GM19372 (cell line): ENCODE data around the gene PDGFC.

Experiments used
- ATAC-seq: cut with Tn5 transposase; IDR thresholded peaks from one replicate; pipeline ENCODE4 v1.9.1; 2021; ENCODE audit warnings: mild to moderate bottlenecking, low read depth, moderate library complexity; ENCODE audit not compliant: unreplicated experiment

PDGFC gene

GRCh38 chr4:156975686-156976085 lies 4.1 kb upstream of the PDGFC start:
- ATAC-seq, result no peak

DNA sequence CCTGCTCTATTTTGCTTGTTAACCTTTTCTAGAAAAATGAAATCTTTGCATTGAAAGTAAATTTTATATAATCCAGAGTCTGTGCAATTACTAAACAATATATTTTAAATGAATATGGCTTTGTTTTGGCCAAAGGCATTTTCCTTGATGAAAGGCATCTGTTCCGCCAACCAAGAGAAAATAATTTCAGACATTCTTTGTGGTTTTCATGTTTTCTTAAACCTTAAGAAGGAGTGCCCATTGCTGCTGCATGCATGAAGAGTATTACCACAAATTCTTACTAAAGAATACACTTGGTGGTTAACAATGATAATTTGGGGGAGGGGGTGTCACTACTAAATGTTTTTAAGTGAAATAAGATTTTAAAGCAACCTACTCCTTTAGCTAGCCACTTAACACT lies 2.7 kb upstream of the PDGFC start:
- no peak for ATAC-seq

- ATAC-seq, result no peak
Measured at GRCh38 chr4:156972379-156973015, 898 bp upstream of the PDGFC start.

GRCh38 chr4:156971165-156971675 lies 379 bp downstream of the PDGFC start:
- ATAC-seq, result no peak

- ATAC-seq, result no peak
Measured at GRCh38 chr4:156970501-156971164, 966 bp downstream of the PDGFC start.

GRCh38 chr4:156969911-156970310 lies 1.7 kb downstream of the PDGFC start:
- no peak for ATAC-seq

GRCh38 chr4:156969101-156969500 lies 2.5 kb downstream of the PDGFC start:
- no peak for ATAC-seq

DNA sequence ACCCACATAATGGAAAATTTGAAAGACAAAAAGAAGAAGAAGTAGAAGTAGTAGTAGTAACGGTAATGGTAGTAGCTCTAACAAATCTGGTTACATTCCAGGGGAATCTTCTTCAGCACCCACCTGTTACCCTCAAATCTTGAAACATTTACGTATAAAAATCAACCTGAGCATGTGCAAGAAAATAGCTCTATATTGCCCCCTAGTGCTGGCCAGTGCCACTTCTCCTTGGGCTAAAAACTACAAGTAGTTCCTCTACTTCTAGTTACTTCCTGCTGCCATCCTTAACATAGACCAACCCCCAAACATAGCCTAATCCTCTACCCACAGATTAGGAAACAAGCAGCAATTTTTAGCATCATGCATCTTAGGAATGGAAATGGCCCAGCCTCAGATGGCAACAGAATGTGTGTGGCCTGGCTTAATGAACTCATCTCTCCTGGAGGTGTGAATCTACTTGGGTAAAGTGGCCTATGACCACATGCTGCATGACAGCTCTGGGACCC lies 3.1 kb downstream of the PDGFC start:
- ATAC-seq, result peak; percentile 57

- no peak for ATAC-seq
Measured at GRCh38 chr4:156966836-156967235, 4.8 kb downstream of the PDGFC start.

DNA sequence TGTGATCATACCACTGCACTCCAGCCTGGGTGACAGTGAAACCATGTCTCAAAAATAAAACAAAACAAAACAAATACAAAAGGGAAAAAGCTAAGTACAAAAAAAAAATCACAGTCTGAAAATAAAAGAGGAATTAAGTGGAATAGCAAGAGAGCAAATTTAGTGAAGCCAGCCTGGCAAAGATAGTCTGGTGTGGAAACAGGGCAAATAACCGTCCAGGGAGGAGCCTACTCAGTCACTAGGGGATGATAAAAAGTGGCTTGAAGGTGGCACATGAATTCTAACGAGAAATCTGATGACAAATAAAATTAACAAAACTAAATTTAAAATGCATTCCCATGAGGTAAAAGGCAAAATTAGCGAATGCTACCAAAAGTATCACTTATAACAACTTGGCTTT lies 8.2 kb downstream of the PDGFC start:
- ATAC-seq, result no peak

DNA sequence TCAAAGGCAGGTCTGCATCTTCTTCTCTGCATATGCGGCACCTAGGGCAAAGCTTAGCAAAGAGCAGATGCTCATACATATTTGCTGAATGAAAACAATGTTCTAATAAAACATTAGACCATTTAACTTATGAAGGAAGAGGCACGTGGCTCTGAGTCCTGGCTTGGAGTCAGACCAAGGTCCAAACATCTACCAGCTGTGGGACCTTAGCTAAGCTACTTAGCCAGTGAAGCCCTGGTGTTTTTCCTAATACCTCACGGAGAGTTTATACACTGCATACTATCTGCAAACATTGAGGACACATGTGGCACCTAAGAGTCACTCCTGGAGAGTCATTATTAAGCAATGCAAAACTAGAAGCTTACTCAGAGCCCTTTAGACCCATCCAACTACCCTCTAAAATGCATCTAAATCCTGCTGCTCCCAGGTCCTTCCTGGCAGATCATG lies 9.0 kb downstream of the PDGFC start:
- no peak for ATAC-seq

DNA sequence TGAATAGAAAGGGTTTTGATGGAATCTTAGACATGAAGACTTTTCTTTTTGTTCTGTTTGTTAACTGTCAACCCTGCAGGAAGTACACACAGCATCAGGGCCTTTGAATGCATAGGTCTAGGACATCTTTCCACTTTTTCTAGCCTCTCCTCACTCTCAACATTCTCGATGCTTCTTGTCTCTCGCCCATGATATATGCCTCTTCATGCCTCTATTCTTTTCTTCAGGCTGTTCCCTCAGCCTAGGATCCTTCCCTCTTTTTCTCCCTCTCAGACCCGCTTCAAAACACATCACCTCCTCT lies 9.6 kb downstream of the PDGFC start:
- no peak for ATAC-seq

DNA sequence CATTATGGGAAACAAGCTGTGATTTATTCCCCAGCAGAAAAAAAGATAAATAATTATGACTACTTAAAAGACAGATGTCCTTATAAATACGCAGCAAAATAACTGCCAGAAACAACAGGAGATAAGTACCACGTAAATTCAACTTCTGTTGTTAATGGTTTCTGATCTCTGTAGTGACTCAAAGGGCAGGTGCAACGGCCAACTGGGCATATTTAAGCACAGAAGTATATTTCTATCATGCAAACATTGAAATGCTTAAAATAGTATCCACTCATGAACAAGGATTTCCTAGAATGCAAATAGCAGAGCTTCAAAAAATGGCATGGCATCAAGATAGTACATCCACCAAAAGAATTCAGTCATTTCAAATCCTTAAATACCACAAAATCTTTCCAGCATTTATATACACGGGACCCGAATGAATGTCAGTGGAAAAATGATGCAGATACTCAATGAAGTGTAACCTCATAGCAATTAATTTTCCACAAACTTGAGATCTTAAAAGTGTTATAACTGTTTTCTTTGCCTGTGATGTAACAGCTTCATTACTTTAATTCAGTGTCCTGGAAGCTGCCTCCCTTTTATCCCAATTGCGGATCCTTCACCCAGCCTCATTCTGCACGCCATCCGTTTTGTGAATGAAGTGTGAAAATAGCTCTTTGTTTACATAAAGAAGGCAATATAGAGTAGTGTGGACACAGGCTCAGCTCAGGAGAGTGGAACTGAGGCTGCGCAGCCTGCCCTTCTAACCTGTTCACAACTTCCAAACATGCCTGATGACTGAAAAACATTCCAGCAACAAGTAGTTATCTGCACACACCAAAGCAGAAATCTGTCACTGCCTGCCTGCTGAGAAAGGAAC lies 10.2 kb downstream of the PDGFC start:
- no peak for ATAC-seq

- no peak for ATAC-seq
Measured at GRCh38 chr4:156959298-156959702, 12.3 kb downstream of the PDGFC start.

DNA sequence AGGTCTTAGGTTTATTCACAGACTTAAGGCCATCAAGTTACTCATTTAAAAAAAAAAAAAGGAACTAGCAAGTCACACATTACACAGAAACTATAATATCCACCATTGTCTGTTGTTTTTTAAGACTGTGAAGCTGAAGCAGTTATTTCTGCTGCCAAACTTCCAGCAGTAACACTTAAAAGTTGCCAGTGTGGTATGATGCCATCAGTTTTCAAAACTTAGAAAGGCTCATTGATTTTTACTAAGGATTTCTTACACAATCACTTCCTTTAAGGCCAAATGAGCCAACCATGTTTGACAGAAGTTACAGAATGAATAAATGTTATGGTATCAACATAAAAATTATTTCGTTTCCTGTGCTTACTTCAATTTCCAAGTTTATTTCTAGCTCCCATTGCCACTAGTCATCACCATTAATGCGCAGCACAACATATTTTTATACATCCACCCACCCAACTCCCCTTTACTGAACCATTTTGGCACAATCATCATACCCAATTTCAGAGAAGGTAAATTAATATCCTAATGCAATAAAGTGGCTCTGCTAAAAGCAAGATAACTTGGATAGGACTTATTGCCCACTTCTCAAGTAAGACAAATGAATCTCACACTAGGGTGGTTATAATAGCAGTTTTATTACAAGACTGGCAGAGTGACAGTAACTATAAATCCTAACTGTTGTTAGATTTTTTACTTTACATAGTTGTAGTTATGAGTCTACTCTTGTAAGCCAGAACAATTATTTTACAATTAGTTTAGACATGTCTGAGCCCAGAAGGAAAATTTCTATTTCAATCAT lies 13.1 kb downstream of the PDGFC start:
- ATAC-seq, result no peak

- no peak for ATAC-seq
Measured at GRCh38 chr4:156957556-156957955, 14.0 kb downstream of the PDGFC start.

DNA sequence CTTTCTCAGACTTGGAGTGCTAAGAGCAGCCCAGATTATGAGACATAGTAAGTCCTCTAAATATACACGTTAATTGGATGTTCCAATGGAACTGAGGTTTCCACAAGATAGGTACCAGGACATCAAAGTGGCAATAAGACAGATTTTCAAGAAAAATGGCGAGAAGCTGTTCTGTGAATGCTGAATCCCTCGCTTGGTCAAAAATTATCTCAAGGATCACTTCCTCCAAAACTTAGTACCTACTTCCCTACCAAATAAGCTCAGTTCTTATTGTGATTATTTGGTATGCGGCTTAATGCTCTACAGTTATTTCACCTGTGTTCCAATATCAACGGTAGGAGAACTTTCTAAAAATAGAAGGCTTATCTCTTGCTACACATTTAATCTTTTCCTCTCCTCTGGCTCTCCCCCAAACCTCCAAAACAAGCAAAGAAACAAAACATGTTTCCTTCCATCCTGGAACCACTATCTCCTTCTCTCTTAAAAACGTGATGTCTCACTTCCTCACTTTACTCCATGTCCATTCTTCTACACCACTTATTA lies 14.7 kb downstream of the PDGFC start:
- no peak for ATAC-seq

GRCh38 chr4:156956359-156956758 lies 15.2 kb downstream of the PDGFC start:
- no peak for ATAC-seq

DNA sequence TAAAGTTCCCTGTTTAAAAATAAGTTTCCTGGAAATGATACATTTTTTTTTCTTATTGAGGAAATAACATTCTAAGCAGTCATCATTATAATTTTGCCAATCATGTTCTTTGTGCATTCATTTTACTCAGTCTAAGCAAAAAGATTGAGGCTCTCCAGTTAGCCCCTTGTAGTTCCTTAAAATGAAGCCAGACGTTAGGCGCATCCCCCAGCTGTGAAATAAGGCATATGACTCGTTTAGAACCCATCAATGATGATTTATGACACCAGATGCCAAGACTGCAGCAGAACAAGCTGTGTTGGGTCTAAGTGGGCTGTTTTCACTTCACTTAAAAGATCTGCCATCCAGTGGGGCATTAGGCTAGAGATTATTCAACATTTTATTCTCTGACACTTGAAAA lies 17.0 kb downstream of the PDGFC start:
- no peak for ATAC-seq

GRCh38 chr4:156953951-156954350 lies 17.6 kb downstream of the PDGFC start:
- no peak for ATAC-seq
